K562 (cell line): Measurements from ENCODE around the gene TCAP. TPM values are rescaled to one million over a fixed set of nuclear protein-coding genes. Genes with fewer than 3 reads are reported as not detected.

Experiments used
- ATAC-seq: fragments of 200-7000 bp; cut with Tn5 transposase; 3 replicates; pipeline ENCODE4 v1.9.1; 2020; ENCODE audit warnings: moderate library complexity
- BruUV-seq: library from RNA; stranded (reverse); fragments of 400-500 nt; replicated peaks from 2 replicates; lab custom pipeline; 2021; lab: Mats Ljungman, UMichigan
- CTCF ChIA-PET: fragments of 300-600 bp; formaldehyde crosslinking; extraction: SDS; loops from one replicate; lab custom pipeline; 2021; ENCODE audit warnings: low intra/inter-chr PET ratio; lab: Yijun Ruan, JAX
- POLR2A ChIA-PET: fragments of 300-600, 350-650 bp; sonication (Branson Sonifier 250); formaldehyde crosslinking; extraction: SDS; loops from one replicate; lab custom pipeline; 2021; ENCODE audit warnings: antibody characterized with exemption, inconsistent platforms; lab: Yijun Ruan, JAX
- DNase-seq, 4 experiments: peaks; one replicate each; pipeline versions ENCODE4 v3.0.0 to v3.0.0-alpha.2; 2011 to 2018; ENCODE audit warnings: low spot score in 3 of 4, mixed read lengths in 3 of 4; ENCODE audit errors: extremely low read depth in 1 of 4
- FAIRE-seq: peaks from 2 replicates; lab custom pipeline; 2011; peaks lifted over from hg19 to GRCh38; lab: Jason Lieb, UNC
- H2AFZ ChIP-seq: 2 replicates; pipeline ENCODE4 v1.6.0; 2011; ENCODE audit warnings: low read depth, low read length, control low read depth, inconsistent platforms
- H3K27ac ChIP-seq: fragments of 200-600 bp; 3 replicates; pipeline ENCODE4 v1.8.0; 2011; ENCODE audit warnings: low read depth, mild to moderate bottlenecking, control low read depth, inconsistent platforms, low read length, moderate library complexity, mixed read lengths; ENCODE audit errors: extremely low read depth
- H3K27me3 ChIP-seq, 2 experiments: fragments of 300-600 bp in 1 of 2; 2 replicates in 1 of 2; 3 replicates in 1 of 2; pipeline versions ENCODE4 v1.6.0 to v1.8.0; 2011; ENCODE audit warnings: inconsistent platforms in 2 of 2, low read length in 2 of 2, mild to moderate bottlenecking in 1 of 2, mixed read lengths in 1 of 2, moderate library complexity in 1 of 2; ENCODE audit not compliant: control insufficient read depth in 2 of 2, insufficient read depth in 2 of 2
- H3K36me3 ChIP-seq: fragments of 300-600 bp; 3 replicates; pipeline ENCODE4 v1.8.0; 2011; ENCODE audit warnings: mild to moderate bottlenecking, low read length, inconsistent platforms; ENCODE audit not compliant: control insufficient read depth, insufficient read depth
- H3K4me1 ChIP-seq, 2 experiments: fragments of 200-600 bp in 1 of 2; replicated peaks in 1 of 2; 2 replicates in 1 of 2; 3 replicates in 1 of 2; pipeline versions ENCODE4 v1.5.1 to v1.8.0; 2011; ENCODE audit warnings: inconsistent platforms in 2 of 2, low read length in 2 of 2, mild to moderate bottlenecking in 1 of 2, mixed read lengths in 1 of 2, moderate library complexity in 1 of 2; ENCODE audit not compliant: control insufficient read depth in 2 of 2, insufficient read depth in 2 of 2
- H3K4me2 ChIP-seq: 2 replicates; pipeline ENCODE4 v1.6.1; 2011; ENCODE audit warnings: low read length, control low read depth, inconsistent platforms, mixed read lengths; ENCODE audit not compliant: insufficient read depth
- H3K4me3 ChIP-seq: fragments of 200-600 bp; sonication (generic), shearing (Covaris generic); 2 replicates; pipeline ENCODE4 v1.5.1; 2016; ENCODE audit warnings: control low read depth, inconsistent platforms
- H3K79me2 ChIP-seq: fragments of 200-600 bp; 3 replicates; pipeline ENCODE4 v1.8.0; 2011; ENCODE audit warnings: low read length, inconsistent platforms; ENCODE audit not compliant: control insufficient read depth, insufficient read depth
- H3K9ac ChIP-seq, 2 experiments: 2 replicates each; pipeline versions ENCODE4 v1.6.0 to v1.6.1; 2011; ENCODE audit warnings: low read depth in 2 of 2, low read length in 2 of 2, control low read depth in 1 of 2, inconsistent platforms in 1 of 2, mild to moderate bottlenecking in 1 of 2, mixed read lengths in 1 of 2; ENCODE audit not compliant: insufficient read depth in 1 of 2
- H3K9me1 ChIP-seq: one replicate; pipeline ENCODE4 v1.6.0; 2011; ENCODE audit warnings: inconsistent platforms, mild to moderate bottlenecking, low read length, moderate library complexity; ENCODE audit not compliant: control insufficient read depth, insufficient read depth
- H3K9me3 ChIP-seq: replicated peaks from 2 replicates; pipeline ENCODE4 v1.5.1; 2011; ENCODE audit warnings: low read depth, low read length, inconsistent platforms; ENCODE audit not compliant: control insufficient read depth, insufficient read depth
- H4K20me1 ChIP-seq: replicated peaks from 2 replicates; pipeline ENCODE4 v1.6.1; 2011; ENCODE audit warnings: low read length, inconsistent platforms, mixed read lengths; ENCODE audit not compliant: control insufficient read depth, insufficient read depth
- POLR2G ChIP-seq: fragments of 200-400 bp; formaldehyde crosslinking; IDR thresholded peaks from 2 replicates; pipeline ENCODE4 v1.6.1; 2017; ENCODE audit warnings: low read depth, mild to moderate bottlenecking, antibody characterized with exemption, low read length, moderate library complexity
- RBFOX2 ChIP-seq: fragments of 200-400 bp; formaldehyde crosslinking; IDR thresholded peaks from 2 replicates; pipeline ENCODE4 v1.6.1; 2017; ENCODE audit warnings: low read depth, mild to moderate bottlenecking, low read length, moderate library complexity
- THAP12 ChIP-seq: fragments of 250-450 bp; sonication (Bioruptor Pico); IDR thresholded peaks from 2 replicates; pipeline ENCODE4 v1.9.0; 2021; ENCODE audit warnings: mild to moderate bottlenecking, inconsistent platforms
- ZNF24 ChIP-seq: fragments of 450-650 bp; IDR thresholded peaks from 2 replicates; pipeline ENCODE4 v1.6.1; 2016
- ZNF589 ChIP-seq: fragments of 200-800 bp; sonication (Bioruptor generic); IDR thresholded peaks from 2 replicates; pipeline ENCODE4 v1.6.1; 2016; ENCODE audit warnings: low read depth, missing genetic modification characterization, missing compliant biosample characterization
- WGBS: fragments of 100-300 bp; shearing (Covaris generic); methylation state at CpG from one replicate; pipeline ENCODE4 v1.1.6; 2016; ENCODE audit warnings: low coverage, mixed read lengths; ENCODE audit not compliant: insufficient coverage; ENCODE audit errors: missing lambda C conversion rate; 5-methylcytosine and 5-hydroxymethylcytosine counted together
- in situ Hi-C: fragments of 300-500 bp; cut with MboI; formaldehyde crosslinking; loops from 4 replicates; pipeline ENCODE4 v1.15.0; 2018; ENCODE audit warnings: inconsistent platforms, mixed read lengths
- intact Hi-C: fragments of 100-400 bp; cut with micrococcal nuclease; formaldehyde crosslinking; loops from 2 replicates; pipeline ENCODE4 v1.14.2; 2022
- polyA plus RNA-seq, 8 experiments: library from polyadenylated mRNA; depleted of rRNA in 4 of 8; stranded (reverse) in 5 of 8; unstranded in 3 of 8; fragments of >200 nt; fragmentation: Nextera tagmentation in 2 of 8; fragmentation: Illumina TruSeq in 1 of 8; extraction: Ambion mirVana in 2 of 8; extraction: Trizol in 1 of 8; gene quantifications; 2 replicates each; pipeline versions ENCODE4 v1.2.1 to v1.2.3, GENCODE V29; 2011 to 2014; ENCODE audit warnings: inconsistent platforms in 1 of 8, missing spikeins in 1 of 8
- total RNA-seq, 7 experiments: library from RNA; depleted of rRNA in 6 of 7; stranded (reverse); fragments of >200 nt in 6 of 7; fragmentation: Illumina TruSeq in 2 of 7; extraction: Trizol in 2 of 7; gene quantifications; 2 replicates each; pipeline versions ENCODE4 v1.2.1 to v1.2.3, GENCODE V29; 2011 to 2021; ENCODE audit warnings: low replicate concordance in 1 of 7

Gene TCAP
- total and polyA plus RNA-seq, 9 of the 15 experiments (the other 6 are each of a cell fraction or from before 2014, with no cell fraction given), result 0.33 to 1.4 (median 0.82) TPM; not detected in 2

- 0 out of 3 replicates have a peak, but pooled peaks cover 2% of the 10 kb centered on the region for H3K36me3 ChIP-seq
- CTCF ChIA-PET, result interaction anchor here (1.4 to 8.3 kb wide), 2 partner anchors 48 to 84 kb away, joined by 6 to 131 read pairs; no protein-coding TSS in a partner anchor
- H3K79me2 ChIP-seq, result peaks cover 13% of the 10 kb centered on the region; the same call in 2 of the 3 replicates
- H3K27me3 ChIP-seq, result no peaks in the 10 kb centered on the region
- no peak for FAIRE-seq
- intact Hi-C loops, result loop anchor here (5.0 kb wide), 1 partner anchor 82 kb away; no protein-coding TSS in a partner anchor
- TF ChIP-seq POLR2G (peak; percentile 53; the same call in 1 of the 2 replicates), RBFOX2 (peak; percentile 43; the same call in 1 of the 2 replicates), ZNF589 (CRISPR knock-in tag) (no peak), ZNF24 (0 out of 2 replicates have a peak, but pooled peaks have one; percentile 41), THAP12 (CRISPR knock-in tag) (no peak)
- BruUV-seq, result no TSS peak
- H3K4me1 ChIP-seq, result peaks cover 32 to 93% of the 10 kb centered on the region in 2 experiments
- H4K20me1 ChIP-seq, result no peaks in the 10 kb centered on the region; the same call in 1 of the 2 replicates
- 96% methylated on average over 20 of the region's 23 CpGs for WGBS
- POLR2A ChIA-PET, result interaction anchor here (0.8 to 4.0 kb wide), 8 partner anchors 10 to 86 kb away, joined by 3 to 16 read pairs (median 5); partner anchors contain the start of genes PGAP3 and STARD3
- in situ Hi-C loops, result loop anchor here (5.0 kb wide), 1 partner anchor 48 kb away; no protein-coding TSS in a partner anchor
- H3K9ac ChIP-seq, result peak overlapping the region in 1 of 2 experiments; percentile 84; a peak in 2 of 4 replicates
- H3K27ac ChIP-seq, result no peak overlapping the region
- ATAC-seq, result no peak
- no peaks in the 10 kb centered on the region for H3K9me3 ChIP-seq
- H3K4me3 ChIP-seq, result no peak overlapping the region
- H2AFZ ChIP-seq, result no peak overlapping the region
- DNase-seq, result no peak
- no peaks in the 10 kb centered on the region for H3K9me1 ChIP-seq
- H3K4me2 ChIP-seq, result no peak overlapping the region
Observed at GRCh38 chr17:39669897-39670735, 5.0 kb downstream of the TCAP start.
